Cardiac fibroblast (primary cell): ENCODE results near the gene LMO7.

Experiments used
- DNase-seq, 2 donors: peaks; one replicate each; pipeline versions ENCODE4 v3.0.0 to v3.0.0-alpha.2; 2010; ENCODE audit warnings: low read depth in 2 of 2
- H3K4me3 ChIP-seq, 2 donors: replicated peaks in 1 of 2; 1 replicate in 1 of 2; 2 replicates in 1 of 2; pipeline ENCODE4 v1.5.1; 2011; ENCODE audit warnings: low read depth in 2 of 2, low read length in 2 of 2, mild to moderate bottlenecking in 2 of 2, moderate library complexity in 1 of 2
- TF ChIP-seq, protein P1 (sequence below): IDR thresholded peaks from one replicate; pipeline ENCODE4 v1.5.1; 2011; ENCODE audit warnings: low read depth, mild to moderate bottlenecking, low read length, inconsistent platforms

The LMO7 gene

DNA sequence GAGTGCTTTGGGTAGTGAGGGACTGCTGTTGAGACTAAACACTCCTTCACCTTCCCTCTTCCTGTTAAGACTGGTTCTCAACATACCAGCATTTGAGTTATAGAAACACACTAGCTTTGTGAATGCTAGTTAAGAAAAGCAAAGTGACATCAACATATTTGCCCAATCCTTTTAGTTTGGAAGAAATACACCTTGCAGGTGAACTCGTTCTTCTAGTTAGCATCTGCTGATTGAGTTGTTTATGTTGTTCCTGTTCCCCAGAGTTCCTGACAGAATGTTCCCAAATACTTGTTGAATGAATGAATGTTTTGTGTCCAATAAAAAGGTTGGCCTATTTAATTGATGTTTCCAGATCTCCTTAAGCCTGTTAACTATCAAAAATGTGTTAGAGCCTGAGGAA, 7.1 kb downstream of the LMO7 start:
- no peak overlapping the region for H3K4me3 ChIP-seq
- TF ChIP-seq, protein P1, sequence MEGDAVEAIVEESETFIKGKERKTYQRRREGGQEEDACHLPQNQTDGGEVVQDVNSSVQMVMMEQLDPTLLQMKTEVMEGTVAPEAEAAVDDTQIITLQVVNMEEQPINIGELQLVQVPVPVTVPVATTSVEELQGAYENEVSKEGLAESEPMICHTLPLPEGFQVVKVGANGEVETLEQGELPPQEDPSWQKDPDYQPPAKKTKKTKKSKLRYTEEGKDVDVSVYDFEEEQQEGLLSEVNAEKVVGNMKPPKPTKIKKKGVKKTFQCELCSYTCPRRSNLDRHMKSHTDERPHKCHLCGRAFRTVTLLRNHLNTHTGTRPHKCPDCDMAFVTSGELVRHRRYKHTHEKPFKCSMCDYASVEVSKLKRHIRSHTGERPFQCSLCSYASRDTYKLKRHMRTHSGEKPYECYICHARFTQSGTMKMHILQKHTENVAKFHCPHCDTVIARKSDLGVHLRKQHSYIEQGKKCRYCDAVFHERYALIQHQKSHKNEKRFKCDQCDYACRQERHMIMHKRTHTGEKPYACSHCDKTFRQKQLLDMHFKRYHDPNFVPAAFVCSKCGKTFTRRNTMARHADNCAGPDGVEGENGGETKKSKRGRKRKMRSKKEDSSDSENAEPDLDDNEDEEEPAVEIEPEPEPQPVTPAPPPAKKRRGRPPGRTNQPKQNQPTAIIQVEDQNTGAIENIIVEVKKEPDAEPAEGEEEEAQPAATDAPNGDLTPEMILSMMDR, result no peak
- DNase-seq, result no peak

DNA sequence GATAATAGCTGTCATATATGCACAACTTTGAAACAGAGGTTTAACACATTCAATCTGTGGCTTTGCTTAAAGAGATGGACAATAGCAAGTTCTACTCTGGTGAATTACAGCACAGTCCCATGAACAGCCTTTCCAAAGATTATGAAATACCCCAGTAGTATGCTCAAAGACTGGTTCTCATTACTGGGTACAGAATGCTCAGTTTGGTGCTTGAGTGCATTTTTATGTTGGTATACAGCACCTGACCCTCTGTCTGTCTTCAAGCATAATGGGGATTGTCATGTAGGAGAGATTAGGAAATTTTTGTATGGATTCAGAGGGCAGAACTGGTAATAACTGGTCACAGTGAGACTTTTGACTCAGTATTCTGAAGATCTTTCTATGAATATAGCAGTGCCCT, 7.6 kb downstream of the LMO7 start:
- TF ChIP-seq, protein P1, result no peak
- H3K4me3 ChIP-seq, result no peak overlapping the region

DNA sequence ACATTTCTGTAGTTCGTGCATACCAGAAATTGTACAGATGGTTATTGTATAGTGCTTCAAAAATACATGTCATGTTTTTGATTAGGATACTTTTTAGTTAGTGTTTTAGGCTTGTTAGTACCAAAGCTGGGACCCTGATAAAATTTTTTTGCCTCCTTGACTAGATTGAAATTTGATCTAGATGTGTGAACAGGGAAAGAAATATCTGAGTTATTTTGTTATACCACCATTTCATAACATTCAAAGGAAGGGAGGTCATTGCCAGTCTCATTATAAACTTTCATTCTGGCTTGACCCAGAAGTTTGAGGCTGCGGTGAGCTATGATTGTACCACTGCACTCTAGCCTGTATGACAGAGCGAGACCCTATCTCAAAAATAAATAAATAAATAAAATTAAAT, 9.0 kb downstream of the LMO7 start:
- H3K4me3 ChIP-seq, result no peak overlapping the region
- DNase-seq, result no peak
- TF ChIP-seq, protein P1, result no peak

More for the DNA sequence above, 7.6 kb downstream of the LMO7 start:
- DNase-seq, result no peak

DNA sequence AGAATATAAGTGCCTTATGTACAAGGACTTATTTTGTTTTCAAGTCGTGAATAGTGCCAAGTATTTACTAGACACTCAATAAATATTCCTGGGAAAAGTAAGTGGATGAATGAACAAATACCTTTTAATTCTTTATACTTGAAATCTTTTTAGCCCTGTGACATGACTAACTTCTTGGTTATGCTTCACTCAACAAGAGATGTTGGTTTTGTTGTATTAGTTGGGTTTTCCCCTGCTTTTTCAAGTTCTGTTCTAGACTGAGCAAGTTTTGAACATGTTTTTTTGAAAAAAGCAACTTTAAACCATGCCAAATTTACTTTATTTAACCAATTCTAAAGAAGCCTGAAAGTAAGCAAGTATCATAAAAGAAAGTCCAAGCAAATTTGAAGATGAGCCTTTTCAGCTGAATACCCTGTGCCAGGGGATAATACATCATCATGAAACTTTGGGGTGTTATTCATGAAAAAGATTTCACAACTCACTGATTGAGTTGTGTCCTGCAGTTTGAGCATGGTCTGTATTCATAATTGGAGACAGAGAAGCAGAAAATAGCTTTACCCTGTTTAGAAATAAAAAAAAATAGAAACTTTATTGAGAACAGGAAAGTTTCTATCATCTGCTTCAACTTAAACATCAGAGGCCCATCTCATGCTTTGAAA, 11.1 kb downstream of the LMO7 start:
- peak in 1 of 2 donors; percentile 48 for DNase-seq
- TF ChIP-seq, protein P1, result no peak
- H3K4me3 ChIP-seq, result no peak overlapping the region

DNA sequence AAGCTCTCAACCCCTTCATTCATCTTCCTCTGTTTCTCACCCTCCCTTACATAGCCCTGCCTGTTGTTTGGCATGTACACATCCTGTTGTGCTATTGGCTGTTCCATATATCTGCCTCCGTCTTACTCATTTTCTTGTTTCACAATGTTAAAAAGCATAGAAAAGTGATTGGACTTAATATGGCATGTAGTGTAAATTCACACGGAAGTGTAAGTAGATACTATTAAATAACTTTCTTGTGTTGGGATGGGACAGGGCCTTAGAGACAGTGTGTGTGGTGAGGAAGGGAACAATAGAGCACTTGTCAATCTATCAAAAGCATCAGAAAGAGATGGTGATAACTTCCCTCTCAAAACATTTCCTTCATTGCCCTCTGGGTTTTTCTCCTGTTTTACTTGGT, 12.3 kb downstream of the LMO7 start:
- no peak overlapping the region for H3K4me3 ChIP-seq
- TF ChIP-seq, protein P1, result no peak
- DNase-seq, result no peak

DNA sequence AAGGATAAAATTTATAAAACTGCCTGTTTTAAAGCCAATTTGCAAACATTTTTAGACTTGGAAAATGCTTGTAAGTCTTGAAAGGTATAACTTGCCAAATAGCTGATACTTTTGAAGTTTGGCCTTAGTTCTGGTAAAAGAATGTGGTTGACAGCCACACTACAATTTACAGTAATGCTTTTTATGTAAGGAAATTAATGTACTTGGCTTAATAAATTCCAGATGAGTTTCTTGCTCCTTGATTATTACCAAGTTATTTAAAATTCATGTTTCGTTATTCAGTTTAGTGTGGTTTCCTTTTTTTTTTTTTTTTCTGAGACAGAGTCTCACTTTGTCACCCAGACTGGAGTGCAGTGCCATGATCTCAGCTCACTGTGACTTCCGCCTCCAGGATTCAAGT, 14.9 kb downstream of the LMO7 start:
- no peak for DNase-seq
- H3K4me3 ChIP-seq, result no peak overlapping the region
- TF ChIP-seq, protein P1, result no peak

DNA sequence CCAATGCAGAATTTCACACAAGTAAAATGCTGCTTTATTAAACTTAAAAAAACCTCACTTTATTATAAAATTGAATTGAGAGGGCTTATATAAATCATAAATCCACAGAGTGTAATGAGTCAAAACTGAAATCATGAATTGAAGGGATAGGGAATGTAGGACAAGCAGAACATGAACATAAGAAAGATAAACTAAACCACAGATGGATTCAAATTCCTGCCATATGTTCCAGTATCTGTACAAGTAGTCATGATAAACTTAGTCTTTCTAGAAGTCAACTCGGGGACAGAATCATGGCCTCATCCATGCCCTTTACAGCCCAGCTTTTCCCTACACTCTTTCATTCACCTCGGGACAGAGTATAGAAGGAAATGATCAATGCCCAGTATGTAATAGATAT, 16.6 kb downstream of the LMO7 start:
- DNase-seq, result no peak
- TF ChIP-seq, protein P1, result no peak
- H3K4me3 ChIP-seq, result no peak overlapping the region
